Lower leg skin (tissue), 4 donors: ENCODE results near the gene DHRS7C. TPM values are rescaled to one million over a fixed set of nuclear protein-coding genes. Genes with fewer than 3 reads are reported as not detected.

Experiments used
- DNase-seq, 2 donors: peaks; one replicate each; pipeline ENCODE4 v3.0.0-alpha.2; 2019; ENCODE audit warnings: low spot score in 2 of 2
- H3K4me3 ChIP-seq: fragments of 200-600 bp; sonication (generic); 2 replicates; pipeline ENCODE4 v1.5.1; 2017; ENCODE audit warnings: mild to moderate bottlenecking, low read depth; ENCODE audit not compliant: poor library complexity, severe bottlenecking
- CTCF ChIP-seq, 3 donors: fragments of 450-650 bp; IDR thresholded peaks; one replicate each; pipeline ENCODE4 v1.5.1; 2016; ENCODE audit warnings: antibody characterized with exemption in 3 of 3, mild to moderate bottlenecking in 3 of 3, moderate library complexity in 2 of 3
- POLR2A ChIP-seq, 2 donors: fragments of 450-650 bp; IDR thresholded peaks; one replicate each; pipeline ENCODE4 v1.6.1; 2016 to 2017; ENCODE audit warnings: antibody characterized with exemption in 2 of 2, mild to moderate bottlenecking in 1 of 2, moderate library complexity in 1 of 2
- WGBS, 2 donors: methylation state at CpG; one replicate each; pipeline ENCODE4 v1.1.5; 2018; 5-methylcytosine and 5-hydroxymethylcytosine counted together
- intact Hi-C: fragments of 100-400 bp; cut with DNase I; formaldehyde crosslinking; loops from one replicate; pipeline ENCODE4 v1.15.0; 2023; ENCODE audit warnings: low total_unique reads
- total RNA-seq, 4 donors: library from RNA; depleted of rRNA; stranded (reverse); fragments of >200 nt; gene quantifications; one replicate each; pipeline ENCODE4 v1.1.0, GENCODE V29; 2016

DHRS7C gene
- total RNA-seq, 4 donors from 2014 or later = not detected

- TF ChIP-seq POLR2A (IDR thresholded peaks at IDR 0.05) (no peak), CTCF (IDR thresholded peaks at IDR 0.05) (no peak)
- intact Hi-C loops = no loop called here
- 90 to 92% methylated on average over 8 of the region's 8 CpGs for WGBS, 2 donors
- DNase-seq = no peak
- H3K4me3 ChIP-seq = no peak overlapping the region
These were observed 18.0 kb upstream of the DHRS7C start for GRCh38 chr17:9809409-9809808.

GRCh38 chr17:9806699-9807098 is 15.3 kb upstream of the DHRS7C start:
- TF ChIP-seq CTCF (IDR thresholded peaks at IDR 0.05) (no peak), POLR2A (IDR thresholded peaks at IDR 0.05) (no peak)
- no peak overlapping the region for H3K4me3 ChIP-seq
- DNase-seq = no peak
- 75 to 78% methylated on average over 6 of the region's 6 CpGs for WGBS, 2 donors
- intact Hi-C loops = no loop called here

- WGBS, 2 donors = 39 to 54% methylated on average over 4 of the region's 4 CpGs
- TF ChIP-seq POLR2A (IDR thresholded peaks at IDR 0.05) = no peak
- TF ChIP-seq CTCF (IDR thresholded peaks at IDR 0.05) = no peak
- intact Hi-C loops = no loop called here
- DNase-seq = no peak
- no peak overlapping the region for H3K4me3 ChIP-seq
These were observed 14.4 kb upstream of the DHRS7C start for GRCh38 chr17:9805769-9806168.

GRCh38 chr17:9802697-9803096 is 11.3 kb upstream of the DHRS7C start:
- WGBS, 2 donors = 40 to 49% methylated on average over 4 of the region's 4 CpGs
- TF ChIP-seq POLR2A (IDR thresholded peaks at IDR 0.05) = no peak
- no peak for TF ChIP-seq CTCF (IDR thresholded peaks at IDR 0.05)
- intact Hi-C loops = no loop called here
- H3K4me3 ChIP-seq = no peak overlapping the region
- DNase-seq = no peak

GRCh38 chr17:9802294-9802693 is 10.9 kb upstream of the DHRS7C start:
- WGBS, 2 donors = 47 to 72% methylated on average over 13 of the region's 13 CpGs
- H3K4me3 ChIP-seq = no peak overlapping the region
- TF ChIP-seq POLR2A (IDR thresholded peaks at IDR 0.05) = no peak
- no peak for TF ChIP-seq CTCF (IDR thresholded peaks at IDR 0.05)
- DNase-seq = no peak
- intact Hi-C loops = no loop called here

GRCh38 chr17:9801505-9801904 is 10.1 kb upstream of the DHRS7C start:
- 46 to 58% methylated on average over 2 of the region's 2 CpGs for WGBS, 2 donors
- H3K4me3 ChIP-seq = no peak overlapping the region
- TF ChIP-seq POLR2A (IDR thresholded peaks at IDR 0.05) = no peak
- TF ChIP-seq CTCF (IDR thresholded peaks at IDR 0.05) = no peak
- intact Hi-C loops = no loop called here
- DNase-seq = no peak
